ENCODE results near the gene ZNF813. TPM values are rescaled to one million over a fixed set of nuclear protein-coding genes. Genes with fewer than 3 reads are reported as not detected.
"Not testable (repeated sequence)": the region's sequence is repeated elsewhere in the genome, so short reads cannot be mapped to it uniquely, and the experiment has no call there.

ZNF813 gene
- polyA plus RNA-seq, 1 experiment: 0.60 TPM

- ChIA-PET CTCF (no interaction called here), POLR2A (no interaction called here)
- no peaks in the 10 kb centered on the region for H3K36me3 ChIP-seq (ENCODE audit: control insufficient read depth, insufficient read depth, low read length)
- no peak overlapping the region for H3K4me3 ChIP-seq (ENCODE audit: low read depth, low read length)
- TF ChIP-seq CTCF (IDR thresholded peaks at IDR 0.05; ENCODE audit: insufficient read depth, low read depth, low read length): no peak
- no peak for DNase-seq (ENCODE audit: low read depth)
- no peaks in the 10 kb centered on the region for H3K27me3 ChIP-seq (ENCODE audit: control insufficient read depth, insufficient read depth, low read length)
Observed at GRCh38 chr19:53461866-53462265, 5.7 kb upstream of the ZNF813 start.

GRCh38 chr19:53462861-53463260, 4.7 kb upstream of the ZNF813 start:
- ChIA-PET CTCF (no interaction called here), POLR2A (no interaction called here)
- TF ChIP-seq CTCF (IDR thresholded peaks at IDR 0.05; ENCODE audit: insufficient read depth, low read depth, low read length): no peak
- no peaks in the 10 kb centered on the region for H3K27me3 ChIP-seq (ENCODE audit: control insufficient read depth, insufficient read depth, low read length)
- H3K36me3 ChIP-seq (ENCODE audit: control insufficient read depth, insufficient read depth, low read length): no peaks in the 10 kb centered on the region
- H3K4me3 ChIP-seq (ENCODE audit: low read depth, low read length): no peak overlapping the region
- DNase-seq (ENCODE audit: low read depth): no peak

- no peak overlapping the region for H3K4me3 ChIP-seq (ENCODE audit: low read depth, low read length)
- TF ChIP-seq CTCF (IDR thresholded peaks at IDR 0.05; ENCODE audit: insufficient read depth, low read depth, low read length): no peak
- ChIA-PET CTCF (no interaction called here), POLR2A (no interaction called here)
- no peaks in the 10 kb centered on the region for H3K36me3 ChIP-seq (ENCODE audit: control insufficient read depth, insufficient read depth, low read length)
- no peak for DNase-seq (ENCODE audit: low read depth)
- no peaks in the 10 kb centered on the region for H3K27me3 ChIP-seq (ENCODE audit: control insufficient read depth, insufficient read depth, low read length)
Observed at GRCh38 chr19:53463263-53463662, 4.3 kb upstream of the ZNF813 start.

GRCh38 chr19:53466726-53467484, 628 bp upstream of the ZNF813 start:
- POLR2A ChIA-PET: no interaction called here
- Histone ChIP-seq H3K4me3 (ENCODE audit: low read depth, low read length) (peak overlapping the region; percentile 91), H3K27me3 (ENCODE audit: control insufficient read depth, insufficient read depth, low read length) (no peaks in the 10 kb centered on the region), H3K36me3 (ENCODE audit: control insufficient read depth, insufficient read depth, low read length) (no peaks in the 10 kb centered on the region)
- CTCF ChIA-PET: interaction anchor here (0.9 kb wide), 1 partner anchor 32 kb away, joined by 3 read pairs; no protein-coding TSS in a partner anchor
- TF ChIP-seq CTCF (IDR thresholded peaks at IDR 0.05; ENCODE audit: insufficient read depth, low read depth, low read length): no peak
- no peak for DNase-seq (ENCODE audit: low read depth)

- H3K36me3 ChIP-seq (ENCODE audit: control insufficient read depth, insufficient read depth, low read length); H3K4me3 ChIP-seq (ENCODE audit: low read depth, low read length); H3K27me3 ChIP-seq (ENCODE audit: control insufficient read depth, insufficient read depth, low read length); DNase-seq (ENCODE audit: low read depth); CTCF ChIA-PET; POLR2A ChIA-PET: not testable (repeated sequence)
Observed at GRCh38 chr19:53468628-53469027, 1.1 kb downstream of the ZNF813 start.

- CTCF ChIA-PET: no interaction called here
- no peaks in the 10 kb centered on the region for H3K36me3 ChIP-seq (ENCODE audit: control insufficient read depth, insufficient read depth, low read length)
- no peaks in the 10 kb centered on the region for H3K27me3 ChIP-seq (ENCODE audit: control insufficient read depth, insufficient read depth, low read length)
- no peak overlapping the region for H3K4me3 ChIP-seq (ENCODE audit: low read depth, low read length)
- TF ChIP-seq CTCF (IDR thresholded peaks at IDR 0.05; ENCODE audit: insufficient read depth, low read depth, low read length): no peak
- POLR2A ChIA-PET: no interaction called here
- no peak for DNase-seq (ENCODE audit: low read depth)
Observed at GRCh38 chr19:53471916-53472315, 4.4 kb downstream of the ZNF813 start.

GRCh38 chr19:53474832-53475231, 7.3 kb downstream of the ZNF813 start:
- H3K4me3 ChIP-seq (ENCODE audit: low read depth, low read length); CTCF ChIA-PET; DNase-seq (ENCODE audit: low read depth); POLR2A ChIA-PET; H3K27me3 ChIP-seq (ENCODE audit: control insufficient read depth, insufficient read depth, low read length); H3K36me3 ChIP-seq (ENCODE audit: control insufficient read depth, insufficient read depth, low read length): not testable (repeated sequence)

GRCh38 chr19:53475470-53475869, 7.9 kb downstream of the ZNF813 start:
- H3K27me3 ChIP-seq (ENCODE audit: control insufficient read depth, insufficient read depth, low read length); CTCF ChIA-PET; H3K4me3 ChIP-seq (ENCODE audit: low read depth, low read length); POLR2A ChIA-PET; DNase-seq (ENCODE audit: low read depth); H3K36me3 ChIP-seq (ENCODE audit: control insufficient read depth, insufficient read depth, low read length): not testable (repeated sequence)
